ENCODE measurements around the gene SKP2.

Gene SKP2

GRCh38 chr5:36156121-36156601 lies 4.2 kb downstream of the SKP2 start:
- no peak for DNase-seq
- no peak overlapping the region for H3K27ac ChIP-seq (ENCODE audit: insufficient read depth in 1 of 2, low read depth in 1 of 2, low read length in 2 of 2, poor library complexity in 1 of 2, severe bottlenecking in 2 of 2)
- 97% methylated on average over 4 of the region's 4 CpGs for WGBS (ENCODE audit: insufficient coverage)
- H3K27me3 ChIP-seq (replicated peaks in 2 of 5; ENCODE audit: control insufficient read depth in 4 of 5, insufficient read depth in 5 of 5, low read length in 4 of 5) = no peaks in the 10 kb centered on the region
- H3K9me3 ChIP-seq (ENCODE audit: control extremely low read depth in 1 of 5, control insufficient read depth in 4 of 5, insufficient read depth in 2 of 5, low read depth in 1 of 5, low read length in 4 of 5) = no peaks in the 10 kb centered on the region
- H3K4me1 ChIP-seq (ENCODE audit: control extremely low read depth in 1 of 4, control insufficient read depth in 4 of 4, insufficient read depth in 4 of 4, low read length in 3 of 4) = peaks cover 19 to 45% (median 27%) of the 10 kb centered on the region in 4 experiments
- H3K36me3 ChIP-seq (ENCODE audit: control insufficient read depth in 4 of 4, insufficient read depth in 4 of 4, low read length in 3 of 4) = peaks cover 10 to 72% (median 26%) of the 10 kb centered on the region in 4 experiments
- CTCF ChIA-PET = no interaction called here
- H3K4me3 ChIP-seq (ENCODE audit: control insufficient read depth in 1 of 7, extremely low read depth in 1 of 7, insufficient read depth in 4 of 7, low read depth in 2 of 7, low read length in 6 of 7) = no peak overlapping the region
- POLR2A ChIA-PET = no interaction called here

DNA sequence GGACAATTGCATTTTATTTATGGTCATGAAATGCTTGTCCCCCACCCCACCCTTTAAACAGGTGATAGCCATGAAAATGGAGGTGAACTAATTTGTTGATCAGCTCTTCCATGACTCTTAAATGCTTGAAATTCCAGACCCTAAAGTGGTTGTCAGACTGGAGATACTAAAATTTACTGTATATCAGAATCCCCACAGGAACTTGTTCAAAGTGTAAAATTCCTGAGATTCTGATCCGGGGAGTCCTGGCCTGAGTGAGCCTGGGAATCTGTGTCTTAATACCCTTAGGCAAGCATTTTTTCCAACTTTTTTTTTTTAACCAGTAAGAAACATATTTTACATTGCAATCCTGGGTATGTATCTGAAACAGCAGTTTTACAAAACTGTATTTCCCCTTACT lies 4.7 kb downstream of the SKP2 start:
- Histone ChIP-seq H3K9me3 (ENCODE audit: control extremely low read depth in 1 of 5, control insufficient read depth in 4 of 5, insufficient read depth in 2 of 5, low read depth in 1 of 5, low read length in 4 of 5) (no peaks in the 10 kb centered on the region), H3K4me3 (ENCODE audit: control insufficient read depth in 1 of 7, extremely low read depth in 1 of 7, insufficient read depth in 4 of 7, low read depth in 2 of 7, low read length in 6 of 7) (no peak overlapping the region), H3K27me3 (replicated peaks in 2 of 5; ENCODE audit: control insufficient read depth in 4 of 5, insufficient read depth in 5 of 5, low read length in 4 of 5) (no peaks in the 10 kb centered on the region), H3K36me3 (ENCODE audit: control insufficient read depth in 4 of 4, insufficient read depth in 4 of 4, low read length in 3 of 4) (peaks cover 10 to 77% (median 31%) of the 10 kb centered on the region in 4 experiments), H3K4me1 (ENCODE audit: control extremely low read depth in 1 of 4, control insufficient read depth in 4 of 4, insufficient read depth in 4 of 4, low read length in 3 of 4) (peaks cover 19 to 44% (median 25%) of the 10 kb centered on the region in 4 experiments), H3K27ac (ENCODE audit: insufficient read depth in 1 of 2, low read depth in 1 of 2, low read length in 2 of 2, poor library complexity in 1 of 2, severe bottlenecking in 2 of 2) (no peak overlapping the region)
- POLR2A ChIA-PET = no interaction called here
- CTCF ChIA-PET = no interaction called here
- DNase-seq = no peak
- WGBS (ENCODE audit: insufficient coverage) = 100% methylated on average over 1 of the region's 1 CpG

GRCh38 chr5:36158144-36158543 lies 6.2 kb downstream of the SKP2 start:
- Histone ChIP-seq H3K27ac (ENCODE audit: insufficient read depth in 1 of 2, low read depth in 1 of 2, low read length in 2 of 2, poor library complexity in 1 of 2, severe bottlenecking in 2 of 2) (peak overlapping the region in 1 of 2 experiments; percentile 27), H3K9me3 (ENCODE audit: control extremely low read depth in 1 of 5, control insufficient read depth in 4 of 5, insufficient read depth in 2 of 5, low read depth in 1 of 5, low read length in 4 of 5) (no peaks in the 10 kb centered on the region), H3K27me3 (replicated peaks in 2 of 5; ENCODE audit: control insufficient read depth in 4 of 5, insufficient read depth in 5 of 5, low read length in 4 of 5) (no peaks in the 10 kb centered on the region), H3K36me3 (ENCODE audit: control insufficient read depth in 4 of 4, insufficient read depth in 4 of 4, low read length in 3 of 4) (peaks cover 22 to 91% (median 42%) of the 10 kb centered on the region in 4 experiments), H3K4me1 (ENCODE audit: control extremely low read depth in 1 of 4, control insufficient read depth in 4 of 4, insufficient read depth in 4 of 4, low read length in 3 of 4) (peaks cover 10 to 34% (median 20%) of the 10 kb centered on the region in 4 experiments), H3K4me3 (ENCODE audit: control insufficient read depth in 1 of 7, extremely low read depth in 1 of 7, insufficient read depth in 4 of 7, low read depth in 2 of 7, low read length in 6 of 7) (peak overlapping the region in 1 of 7 experiments; percentile 39)
- WGBS (ENCODE audit: insufficient coverage) = 0% methylated on average over 2 of the region's 2 CpGs
- ChIA-PET CTCF (no interaction called here), POLR2A (no interaction called here)
- DNase-seq = peak in 2 of 3 donors; percentile 71 to 81

GRCh38 chr5:36160617-36161016 lies 8.7 kb downstream of the SKP2 start:
- Histone ChIP-seq H3K36me3 (ENCODE audit: control insufficient read depth in 4 of 4, insufficient read depth in 4 of 4, low read length in 3 of 4) (peaks cover 16 to 90% (median 48%) of the 10 kb centered on the region in 4 experiments), H3K27ac (ENCODE audit: insufficient read depth in 1 of 2, low read depth in 1 of 2, low read length in 2 of 2, poor library complexity in 1 of 2, severe bottlenecking in 2 of 2) (no peak overlapping the region), H3K27me3 (replicated peaks in 2 of 5; ENCODE audit: control insufficient read depth in 4 of 5, insufficient read depth in 5 of 5, low read length in 4 of 5) (no peaks in the 10 kb centered on the region), H3K4me1 (ENCODE audit: control extremely low read depth in 1 of 4, control insufficient read depth in 4 of 4, insufficient read depth in 4 of 4, low read length in 3 of 4) (peaks cover 7 to 24% (median 14%) of the 10 kb centered on the region in 4 experiments), H3K9me3 (ENCODE audit: control extremely low read depth in 1 of 5, control insufficient read depth in 4 of 5, insufficient read depth in 2 of 5, low read depth in 1 of 5, low read length in 4 of 5) (no peaks in the 10 kb centered on the region), H3K4me3 (ENCODE audit: control insufficient read depth in 1 of 7, extremely low read depth in 1 of 7, insufficient read depth in 4 of 7, low read depth in 2 of 7, low read length in 6 of 7) (no peak overlapping the region)
- no peak for DNase-seq
- CTCF ChIA-PET = no interaction called here
- POLR2A ChIA-PET = interaction anchor here (1.1 kb wide), 1 partner anchor 11 kb away, joined by 3 read pairs; no protein-coding TSS in a partner anchor
- WGBS (ENCODE audit: insufficient coverage) = 100% methylated on average over 3 of the region's 3 CpGs

DNA sequence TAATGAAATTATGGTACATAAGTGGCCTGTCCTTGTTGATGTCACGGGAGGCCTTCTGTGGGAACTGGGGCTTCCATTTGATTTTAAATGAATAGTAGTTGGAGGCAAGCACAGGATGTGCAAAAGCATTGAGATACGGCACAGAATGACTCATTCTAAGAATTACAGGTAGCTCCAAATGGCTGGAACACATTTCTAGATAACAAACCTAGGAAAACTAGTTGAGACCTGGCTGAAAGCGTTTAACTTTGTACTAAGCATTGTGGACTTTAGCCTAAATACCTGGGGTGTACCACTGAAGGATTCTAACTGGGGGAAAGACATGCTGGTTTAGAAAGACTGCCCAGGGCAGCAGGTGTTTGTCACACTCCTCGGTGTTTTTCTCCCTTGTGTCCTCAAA lies 9.4 kb downstream of the SKP2 start:
- CTCF ChIA-PET = no interaction called here

DNA sequence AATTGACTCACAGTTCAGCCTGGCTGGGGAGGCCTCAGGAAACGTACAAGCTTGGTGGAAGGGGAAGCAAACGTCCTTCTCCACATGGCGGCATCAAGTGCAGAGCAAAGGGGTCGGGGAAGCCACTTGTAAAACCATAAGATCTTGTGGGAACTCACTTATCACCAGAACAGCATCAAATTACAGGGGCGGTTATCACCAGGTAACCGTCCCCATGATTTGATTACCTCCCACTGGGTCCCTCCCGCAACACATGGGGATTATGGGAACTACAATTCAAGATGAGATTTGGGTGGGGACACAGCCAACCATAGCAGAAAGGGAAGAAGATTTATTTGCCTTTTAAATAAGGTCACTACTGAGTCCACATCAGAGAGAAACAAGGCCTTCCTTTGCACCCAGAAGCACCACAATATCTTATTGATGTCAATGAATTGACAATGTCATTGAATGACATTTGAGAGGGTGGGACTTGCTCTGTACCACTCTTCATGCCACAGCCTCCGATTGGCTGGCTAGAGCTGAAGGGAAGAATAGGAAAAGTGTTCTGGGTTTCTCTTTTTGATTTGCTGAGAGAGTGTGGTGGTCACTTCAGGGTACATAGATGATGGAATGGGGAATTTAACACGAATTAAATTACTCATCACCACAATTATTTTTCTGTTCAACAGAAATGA lies 11.0 kb downstream of the SKP2 start:
- CTCF ChIA-PET = interaction anchor here (1.0 kb wide), 1 partner anchor 9 kb away, joined by 3 read pairs; no protein-coding TSS in a partner anchor

More for the DNA sequence above, 9.4 kb downstream of the SKP2 start:
- 94% methylated on average over 3 of the region's 4 CpGs for WGBS (ENCODE audit: insufficient coverage)
- H3K9me3 ChIP-seq (ENCODE audit: control extremely low read depth in 1 of 5, control insufficient read depth in 4 of 5, insufficient read depth in 2 of 5, low read depth in 1 of 5, low read length in 4 of 5) = no peaks in the 10 kb centered on the region
- POLR2A ChIA-PET = interaction anchor here (1.1 kb wide), 1 partner anchor 11 kb away, joined by 3 read pairs; no protein-coding TSS in a partner anchor
- peaks cover 14 to 88% (median 47%) of the 10 kb centered on the region in 4 experiments for H3K36me3 ChIP-seq (ENCODE audit: control insufficient read depth in 4 of 4, insufficient read depth in 4 of 4, low read length in 3 of 4)
- DNase-seq = no peak
- no peak overlapping the region for H3K27ac ChIP-seq (ENCODE audit: insufficient read depth in 1 of 2, low read depth in 1 of 2, low read length in 2 of 2, poor library complexity in 1 of 2, severe bottlenecking in 2 of 2)
- H3K27me3 ChIP-seq (replicated peaks in 2 of 5; ENCODE audit: control insufficient read depth in 4 of 5, insufficient read depth in 5 of 5, low read length in 4 of 5) = no peaks in the 10 kb centered on the region
- peaks cover 7 to 24% (median 14%) of the 10 kb centered on the region in 4 experiments for H3K4me1 ChIP-seq (ENCODE audit: control extremely low read depth in 1 of 4, control insufficient read depth in 4 of 4, insufficient read depth in 4 of 4, low read length in 3 of 4)
- H3K4me3 ChIP-seq (ENCODE audit: control insufficient read depth in 1 of 7, extremely low read depth in 1 of 7, insufficient read depth in 4 of 7, low read depth in 2 of 7, low read length in 6 of 7) = no peak overlapping the region

GRCh38 chr5:36164461-36164860 lies 12.6 kb downstream of the SKP2 start:
- CTCF ChIA-PET = interaction anchor here (1.8 kb wide), 1 partner anchor 14 kb away, joined by 6 read pairs; no protein-coding TSS in a partner anchor
- WGBS (ENCODE audit: insufficient coverage) = 100% methylated on average over 1 of the region's 4 CpGs
- peaks cover 34 to 89% (median 64%) of the 10 kb centered on the region in 4 experiments for H3K36me3 ChIP-seq (ENCODE audit: control insufficient read depth in 4 of 4, insufficient read depth in 4 of 4, low read length in 3 of 4)

More for the DNA sequence above, 11.0 kb downstream of the SKP2 start:
- H3K27ac ChIP-seq (ENCODE audit: insufficient read depth in 1 of 2, low read depth in 1 of 2, low read length in 2 of 2, poor library complexity in 1 of 2, severe bottlenecking in 2 of 2) = no peak overlapping the region
- POLR2A ChIA-PET = no interaction called here
- H3K9me3 ChIP-seq (ENCODE audit: control extremely low read depth in 1 of 5, control insufficient read depth in 4 of 5, insufficient read depth in 2 of 5, low read depth in 1 of 5, low read length in 4 of 5) = no peaks in the 10 kb centered on the region
- peaks cover 25 to 90% (median 56%) of the 10 kb centered on the region in 4 experiments for H3K36me3 ChIP-seq (ENCODE audit: control insufficient read depth in 4 of 4, insufficient read depth in 4 of 4, low read length in 3 of 4)
- H3K27me3 ChIP-seq (replicated peaks in 2 of 5; ENCODE audit: control insufficient read depth in 4 of 5, insufficient read depth in 5 of 5, low read length in 4 of 5) = no peaks in the 10 kb centered on the region
- no peak overlapping the region for H3K4me3 ChIP-seq (ENCODE audit: control insufficient read depth in 1 of 7, extremely low read depth in 1 of 7, insufficient read depth in 4 of 7, low read depth in 2 of 7, low read length in 6 of 7)
- H3K4me1 ChIP-seq (ENCODE audit: control extremely low read depth in 1 of 4, control insufficient read depth in 4 of 4, insufficient read depth in 4 of 4, low read length in 3 of 4) = peaks cover 0 to 17% (median 8%) of the 10 kb centered on the region in 4 experiments
- WGBS (ENCODE audit: insufficient coverage) = 97% methylated on average over 3 of the region's 9 CpGs
- no peak for DNase-seq

More at GRCh38 chr5:36164461-36164860, 12.6 kb downstream of the SKP2 start:
- Histone ChIP-seq H3K27ac (ENCODE audit: insufficient read depth in 1 of 2, low read depth in 1 of 2, low read length in 2 of 2, poor library complexity in 1 of 2, severe bottlenecking in 2 of 2) (no peak overlapping the region), H3K4me3 (ENCODE audit: control insufficient read depth in 1 of 7, extremely low read depth in 1 of 7, insufficient read depth in 4 of 7, low read depth in 2 of 7, low read length in 6 of 7) (no peak overlapping the region), H3K4me1 (ENCODE audit: control extremely low read depth in 1 of 4, control insufficient read depth in 4 of 4, insufficient read depth in 4 of 4, low read length in 3 of 4) (peaks cover 0 to 3% (median 0%) of the 10 kb centered on the region in 4 experiments), H3K9me3 (ENCODE audit: control extremely low read depth in 1 of 5, control insufficient read depth in 4 of 5, insufficient read depth in 2 of 5, low read depth in 1 of 5, low read length in 4 of 5) (no peaks in the 10 kb centered on the region), H3K27me3 (replicated peaks in 2 of 5; ENCODE audit: control insufficient read depth in 4 of 5, insufficient read depth in 5 of 5, low read length in 4 of 5) (no peaks in the 10 kb centered on the region)
- POLR2A ChIA-PET = no interaction called here
- DNase-seq = no peak
